Natural killer cell (primary cell): ENCODE measurements around the gene C6orf15. TPM values are rescaled to one million over a fixed set of nuclear protein-coding genes. Genes with fewer than 3 reads are reported as not detected.

ENCODE experiments used
- ATAC-seq, 3 donors: fragments of 150-1000 bp in 2 of 3; fragments of 200-7000 bp in 1 of 3; cut with Tn5 transposase; 1 replicate in 1 of 3; 2 replicates in 2 of 3; pipeline ENCODE4 v1.10.0; 2021; ENCODE audit warnings: mild to moderate bottlenecking in 2 of 3, moderate library complexity in 2 of 3
- DNase-seq, 2 donors: peaks; one replicate each; pipeline versions ENCODE4 v3.0.0 to v3.0.0-alpha.2; 2013 to 2021; ENCODE audit warnings: mixed read lengths in 1 of 2
- H3K27ac ChIP-seq: one replicate; pipeline ENCODE4 v1.5.1; 2013; ENCODE audit warnings: mild to moderate bottlenecking, low read length
- H3K27me3 ChIP-seq: one replicate; pipeline ENCODE4 v1.6.1; 2013; ENCODE audit warnings: low read length; ENCODE audit not compliant: control insufficient read depth, insufficient read depth
- H3K36me3 ChIP-seq: one replicate; pipeline ENCODE4 v1.6.1; 2013; ENCODE audit warnings: low read length; ENCODE audit not compliant: control insufficient read depth, insufficient read depth
- H3K4me1 ChIP-seq: one replicate; pipeline ENCODE4 v1.6.1; 2013; ENCODE audit warnings: low read length; ENCODE audit not compliant: control insufficient read depth, insufficient read depth
- H3K4me3 ChIP-seq: one replicate; pipeline ENCODE4 v1.5.1; 2013; ENCODE audit warnings: low read length
- H3K9me3 ChIP-seq: one replicate; pipeline ENCODE4 v1.6.1; 2013; ENCODE audit warnings: low read length; ENCODE audit not compliant: control insufficient read depth, insufficient read depth
- H3K27ac Mint-ChIP-seq, 2 donors: one replicate each; pipeline ENCODE4 v1.8.0; 2022; ENCODE audit warnings: mild to moderate bottlenecking in 2 of 2, mixed read lengths in 2 of 2, moderate library complexity in 1 of 2
- H3K27me3 Mint-ChIP-seq, 2 donors: one replicate each; pipeline ENCODE4 v1.8.0; 2022; ENCODE audit warnings: low read depth in 2 of 2, mixed read lengths in 2 of 2
- H3K36me3 Mint-ChIP-seq: one replicate; pipeline ENCODE4 v1.8.0; 2022; ENCODE audit warnings: mixed read lengths
- H3K4me1 Mint-ChIP-seq, 2 donors: one replicate each; pipeline ENCODE4 v1.8.0; 2022; ENCODE audit warnings: mixed read lengths in 2 of 2
- H3K4me3 Mint-ChIP-seq: one replicate; pipeline ENCODE4 v1.8.0; 2022; ENCODE audit warnings: mild to moderate bottlenecking, moderate library complexity, mixed read lengths
- H3K9me3 Mint-ChIP-seq, 2 donors: one replicate each; pipeline ENCODE4 v1.8.0; 2022; ENCODE audit warnings: mixed read lengths in 2 of 2
- WGBS: methylation state at CpG from one replicate; pipeline ENCODE4 v1.1.7; 2013; ENCODE audit warnings: missing lambda C conversion rate; ENCODE audit not compliant: insufficient coverage; 5-methylcytosine and 5-hydroxymethylcytosine counted together
- intact Hi-C: fragments of 100-400 bp; cut with micrococcal nuclease; formaldehyde crosslinking; loops from one replicate; pipeline ENCODE4 v1.14.2; 2022
- total RNA-seq, 4 donors: library from RNA; stranded (reverse); fragments of 120-200 nt in 1 of 4; gene quantifications; one replicate each; pipeline versions ENCODE4 v1.2.3 to v1.2.4, GENCODE V29; 2013 to 2022
- TF ChIP-seq, protein P1 (sequence below): fragments of 200-600 bp; IDR thresholded peaks from one replicate; pipeline ENCODE4 v1.8.0; 2022; ENCODE audit warnings: antibody characterized with exemption

The C6orf15 gene
- total RNA-seq, 3 donors from 2014 or later (not counting 1 experiment from before 2014, with no cell fraction given): not detected

DNA sequence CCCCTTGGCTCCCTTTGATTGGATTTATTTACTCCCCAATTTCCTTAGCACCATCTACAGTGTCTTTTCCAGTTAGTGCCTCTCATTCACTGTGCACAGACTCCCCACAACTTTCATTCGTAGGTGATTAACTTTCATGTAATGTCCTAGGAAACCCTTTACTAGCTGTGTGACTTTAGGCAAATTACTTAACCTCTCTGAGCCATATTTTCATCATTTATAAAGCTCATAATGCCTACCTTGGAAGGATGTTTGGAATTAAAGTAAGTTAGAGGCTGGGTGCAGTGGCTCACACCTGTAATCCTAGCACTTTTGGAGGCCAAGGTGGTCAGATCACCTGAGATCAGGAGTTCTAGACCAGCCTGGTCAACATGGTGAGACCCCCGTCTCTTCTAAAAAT is 20.1 kb downstream of the C6orf15 start:
- Mint-ChIP-seq H3K9me3 (no peaks in the 10 kb centered on the region), H3K36me3 (no peaks in the 10 kb centered on the region), H3K27me3 (peaks cover 5 to 6% of the 10 kb centered on the region in 2 donors), H3K4me3 (no peak overlapping the region), H3K27ac (no peak overlapping the region), H3K4me1 (peaks cover 16 to 20% of the 10 kb centered on the region in 2 donors)
- H3K27me3 ChIP-seq: no peaks in the 10 kb centered on the region
- no peaks in the 10 kb centered on the region for H3K36me3 ChIP-seq
- ATAC-seq (no peak), DNase-seq (no peak)
- TF ChIP-seq, protein P1, sequence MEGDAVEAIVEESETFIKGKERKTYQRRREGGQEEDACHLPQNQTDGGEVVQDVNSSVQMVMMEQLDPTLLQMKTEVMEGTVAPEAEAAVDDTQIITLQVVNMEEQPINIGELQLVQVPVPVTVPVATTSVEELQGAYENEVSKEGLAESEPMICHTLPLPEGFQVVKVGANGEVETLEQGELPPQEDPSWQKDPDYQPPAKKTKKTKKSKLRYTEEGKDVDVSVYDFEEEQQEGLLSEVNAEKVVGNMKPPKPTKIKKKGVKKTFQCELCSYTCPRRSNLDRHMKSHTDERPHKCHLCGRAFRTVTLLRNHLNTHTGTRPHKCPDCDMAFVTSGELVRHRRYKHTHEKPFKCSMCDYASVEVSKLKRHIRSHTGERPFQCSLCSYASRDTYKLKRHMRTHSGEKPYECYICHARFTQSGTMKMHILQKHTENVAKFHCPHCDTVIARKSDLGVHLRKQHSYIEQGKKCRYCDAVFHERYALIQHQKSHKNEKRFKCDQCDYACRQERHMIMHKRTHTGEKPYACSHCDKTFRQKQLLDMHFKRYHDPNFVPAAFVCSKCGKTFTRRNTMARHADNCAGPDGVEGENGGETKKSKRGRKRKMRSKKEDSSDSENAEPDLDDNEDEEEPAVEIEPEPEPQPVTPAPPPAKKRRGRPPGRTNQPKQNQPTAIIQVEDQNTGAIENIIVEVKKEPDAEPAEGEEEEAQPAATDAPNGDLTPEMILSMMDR: no peak
- H3K9me3 ChIP-seq: no peaks in the 10 kb centered on the region
- 100% methylated on average over 2 of the region's 2 CpGs for WGBS
- peaks cover 18% of the 10 kb centered on the region for H3K4me1 ChIP-seq
- intact Hi-C loops: no loop called here
- H3K4me3 ChIP-seq: no peak overlapping the region
- no peak overlapping the region for H3K27ac ChIP-seq

DNA sequence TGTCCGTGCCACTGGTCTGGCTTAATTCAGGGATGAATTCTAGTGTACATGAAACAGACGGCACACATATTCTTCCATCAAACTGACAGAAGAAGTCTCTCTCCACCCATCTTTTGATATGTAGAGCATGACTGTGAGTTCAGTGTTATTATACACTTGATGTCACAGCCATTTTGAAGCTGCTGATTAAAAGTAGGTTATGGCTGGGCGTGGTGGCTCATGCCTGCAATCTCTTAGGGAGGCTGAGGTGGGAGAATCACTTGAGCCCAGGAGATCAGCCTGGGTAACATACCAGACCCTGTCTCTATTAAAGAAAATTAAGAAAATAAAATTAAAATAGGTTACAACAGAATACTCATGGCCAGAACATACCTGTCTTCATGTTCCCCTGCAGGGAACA is 20.7 kb downstream of the C6orf15 start:
- Mint-ChIP-seq H3K9me3 (no peaks in the 10 kb centered on the region), H3K4me1 (peaks cover 16 to 23% of the 10 kb centered on the region in 2 donors), H3K36me3 (no peaks in the 10 kb centered on the region), H3K27me3 (peaks cover 8 to 11% of the 10 kb centered on the region in 2 donors), H3K27ac (no peak overlapping the region), H3K4me3 (no peak overlapping the region)
- ATAC-seq (no peak), DNase-seq (no peak)
- Histone ChIP-seq H3K27me3 (peaks cover 5% of the 10 kb centered on the region), H3K4me1 (peaks cover 18% of the 10 kb centered on the region), H3K9me3 (no peaks in the 10 kb centered on the region), H3K36me3 (no peaks in the 10 kb centered on the region), H3K4me3 (no peak overlapping the region), H3K27ac (no peak overlapping the region)
- intact Hi-C loops: no loop called here
- 44% methylated on average over 2 of the region's 3 CpGs for WGBS
- TF ChIP-seq, protein P1: no peak

DNA sequence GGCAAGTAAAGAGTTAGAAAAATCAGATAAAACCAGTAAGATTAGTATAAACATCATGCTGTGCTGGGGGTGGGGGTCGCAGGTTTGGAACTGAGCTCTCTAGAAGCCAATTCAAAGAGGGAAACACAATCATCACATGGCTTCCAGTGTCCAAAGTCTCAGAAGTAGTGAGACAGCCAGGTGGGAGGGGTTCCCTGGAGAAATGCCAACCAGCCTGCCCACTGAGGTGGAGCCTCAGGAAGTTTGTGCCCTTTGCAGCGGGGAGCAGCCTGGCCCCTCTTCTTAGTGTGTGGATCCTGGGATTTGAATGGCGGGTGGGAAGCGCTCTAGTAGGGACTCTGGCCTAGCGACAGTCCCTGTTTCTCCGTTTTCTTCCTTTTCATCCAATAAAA is 21.4 kb downstream of the C6orf15 start:
- Histone ChIP-seq H3K27ac (no peak overlapping the region), H3K36me3 (no peaks in the 10 kb centered on the region), H3K4me3 (no peak overlapping the region), H3K9me3 (no peaks in the 10 kb centered on the region), H3K4me1 (peaks cover 18% of the 10 kb centered on the region), H3K27me3 (peaks cover 5% of the 10 kb centered on the region)
- Mint-ChIP-seq H3K4me3 (no peak overlapping the region), H3K36me3 (no peaks in the 10 kb centered on the region), H3K4me1 (peaks cover 16 to 23% of the 10 kb centered on the region in 2 donors), H3K9me3 (no peaks in the 10 kb centered on the region), H3K27me3 (peaks cover 4 to 12% of the 10 kb centered on the region in 2 donors), H3K27ac (no peak overlapping the region)
- ATAC-seq (no peak), DNase-seq (no peak)
- TF ChIP-seq, protein P1: no peak
- 91% methylated on average over 6 of the region's 6 CpGs for WGBS
- intact Hi-C loops: no loop called here

DNA sequence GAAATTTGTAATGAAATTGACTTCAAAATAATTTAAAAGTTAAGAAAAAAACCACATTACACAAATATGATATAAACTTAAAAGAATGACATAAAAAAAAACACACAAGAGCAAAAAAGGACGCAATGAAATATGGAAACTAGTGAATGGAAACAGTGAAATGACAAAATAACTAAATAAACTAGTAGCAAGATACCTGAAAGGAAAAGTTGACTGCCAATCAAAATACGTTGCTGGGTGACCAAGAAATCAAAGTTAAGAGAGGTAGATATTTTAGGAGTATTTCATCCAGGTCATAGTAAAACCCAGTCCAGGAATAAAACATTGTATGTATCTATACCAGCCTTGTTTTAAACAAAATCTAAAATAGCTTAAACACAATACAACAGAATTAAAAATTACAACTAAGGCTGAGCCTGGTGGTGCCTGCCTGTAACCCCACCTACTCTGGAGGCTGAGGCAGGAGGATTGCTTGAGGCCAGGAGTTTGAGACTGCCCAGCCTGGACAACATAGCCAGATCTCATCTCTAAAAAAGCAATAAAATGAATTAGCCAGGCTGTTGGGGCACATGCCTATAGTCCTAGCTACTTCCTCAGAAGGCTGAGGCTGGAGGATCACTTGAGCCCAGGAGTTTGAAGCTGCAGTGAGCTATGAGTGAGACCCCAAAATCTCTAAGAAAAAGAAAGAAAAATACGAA is 22.0 kb downstream of the C6orf15 start:
- Mint-ChIP-seq H3K27ac (no peak overlapping the region), H3K4me1 (peaks cover 16 to 23% of the 10 kb centered on the region in 2 donors), H3K36me3 (no peaks in the 10 kb centered on the region), H3K4me3 (no peak overlapping the region), H3K27me3 (peaks cover 2 to 12% of the 10 kb centered on the region in 2 donors), H3K9me3 (no peaks in the 10 kb centered on the region)
- TF ChIP-seq, protein P1: no peak
- Histone ChIP-seq H3K9me3 (no peaks in the 10 kb centered on the region), H3K27me3 (peaks cover 5% of the 10 kb centered on the region), H3K4me1 (peaks cover 18% of the 10 kb centered on the region), H3K27ac (no peak overlapping the region), H3K36me3 (no peaks in the 10 kb centered on the region), H3K4me3 (no peak overlapping the region)
- DNase-seq (no peak), ATAC-seq (no peak)
- WGBS: 100% methylated on average over 1 of the region's 3 CpGs
- intact Hi-C loops: no loop called here
